Stimulated activated CD4-positive, alpha-beta T cell treated with anti-CD3 and anti-CD28 coated beads, Interleukin-15, amount 100 ng/mL, for 1 hour (primary cell): ENCODE data around the gene OGFOD3.
A peak's percentile ranks its signal among the peaks of the same experiment; 100 is the strongest.

Source experiments
- DNase-seq, 2 donors: peaks; one replicate each; pipeline ENCODE4 v3.0.0-alpha.2; 2020; ENCODE audit warnings: low read depth in 1 of 2, low spot score in 1 of 2

OGFOD3 gene

DNA sequence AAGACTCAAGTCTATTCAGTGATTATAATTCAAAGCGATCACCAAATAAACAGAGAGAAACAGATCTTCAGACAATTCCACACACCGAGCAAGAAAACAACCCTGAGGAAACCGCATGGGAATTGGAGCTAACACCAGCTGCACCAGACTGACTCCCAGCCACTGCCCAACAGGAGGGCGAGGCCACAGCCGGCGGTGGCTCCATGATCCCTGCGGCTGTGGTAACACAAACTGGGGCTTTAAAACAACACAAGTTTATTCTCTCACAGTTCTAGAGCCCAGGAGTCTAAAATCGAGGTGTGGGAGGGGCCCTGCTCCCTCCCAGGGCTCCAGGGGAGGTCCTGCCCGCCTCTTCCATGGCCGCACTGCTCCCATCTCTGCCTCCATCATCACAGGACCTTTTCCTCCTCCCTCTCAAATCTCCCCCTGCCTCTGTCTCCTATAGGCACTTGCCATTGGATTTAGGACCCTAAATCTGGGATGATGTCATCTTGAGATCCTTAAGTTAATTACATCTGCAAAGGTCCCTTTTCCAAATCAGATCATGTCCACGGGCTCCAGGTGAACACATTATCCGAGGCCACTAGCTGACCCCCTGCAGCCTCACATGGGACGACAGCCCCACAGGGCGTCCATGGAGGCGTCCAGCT lies 10.0 kb downstream of the OGFOD3 start:
- DNase-seq, result no peak

DNA sequence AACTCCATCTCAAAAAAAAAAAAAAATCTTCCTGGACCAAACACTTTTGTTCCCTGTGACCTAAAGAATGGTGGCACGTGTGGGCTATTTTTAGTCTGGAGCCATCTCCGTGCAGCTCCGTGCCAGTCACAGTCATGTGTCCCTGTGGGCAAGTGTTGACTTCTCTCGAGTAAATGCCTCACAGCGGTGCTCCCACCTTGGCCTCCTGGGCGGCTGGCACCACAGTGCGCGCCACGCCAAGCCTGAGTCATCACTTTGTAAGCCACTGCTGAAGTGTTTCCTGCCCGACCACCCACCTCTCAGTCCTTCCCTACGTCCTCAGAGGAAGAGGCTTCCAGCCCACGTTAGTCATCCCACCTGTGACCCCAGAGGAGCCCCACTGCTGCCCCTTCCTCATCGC lies 11.1 kb downstream of the OGFOD3 start:
- no peak for DNase-seq

DNA sequence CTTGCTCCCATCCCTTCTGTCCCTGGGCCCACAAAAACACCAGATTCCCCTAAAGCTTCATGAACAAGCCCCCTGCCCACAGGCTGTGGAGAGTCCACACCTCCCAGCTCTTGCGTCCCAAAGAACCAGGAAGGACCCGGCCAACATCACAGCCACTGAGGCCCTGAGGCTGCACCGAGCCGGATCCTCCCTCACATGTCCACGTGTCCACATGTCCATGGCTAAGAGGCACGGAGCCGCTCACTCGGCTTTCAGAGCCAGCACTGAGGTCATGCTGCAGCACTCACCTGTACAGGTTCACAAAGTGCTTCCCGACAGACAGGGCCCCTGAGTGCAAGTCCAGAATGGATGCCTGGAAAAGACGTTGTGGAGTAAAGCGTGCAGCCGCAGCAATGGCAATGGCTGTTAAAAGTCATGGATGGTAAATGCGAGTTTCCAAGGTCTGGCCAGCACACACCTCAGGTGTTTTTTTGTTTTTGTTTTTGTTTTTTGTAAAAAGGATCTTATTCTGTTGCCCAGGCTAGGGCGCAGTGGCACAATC lies 12.2 kb downstream of the OGFOD3 start:
- no peak for DNase-seq

DNA sequence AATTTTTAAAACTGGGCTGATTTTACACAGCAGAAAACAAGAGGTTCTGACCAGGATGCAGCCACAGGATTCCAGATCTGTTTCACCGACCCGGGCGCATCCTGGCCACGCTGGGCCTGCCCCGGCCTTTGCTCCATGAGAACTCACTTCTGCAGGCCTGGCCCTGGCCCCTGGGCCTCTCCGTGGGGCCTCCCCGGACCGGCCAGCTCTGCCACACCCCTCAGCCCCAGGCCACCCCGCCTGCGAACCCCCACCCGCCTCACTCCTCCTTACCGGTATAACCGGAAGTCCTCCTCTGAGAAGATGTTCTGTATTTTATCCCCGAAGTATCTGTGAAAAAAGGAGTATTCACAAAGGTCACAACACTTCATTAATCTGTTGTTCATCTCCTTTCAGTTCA lies 13.3 kb downstream of the OGFOD3 start:
- no peak for DNase-seq

DNA sequence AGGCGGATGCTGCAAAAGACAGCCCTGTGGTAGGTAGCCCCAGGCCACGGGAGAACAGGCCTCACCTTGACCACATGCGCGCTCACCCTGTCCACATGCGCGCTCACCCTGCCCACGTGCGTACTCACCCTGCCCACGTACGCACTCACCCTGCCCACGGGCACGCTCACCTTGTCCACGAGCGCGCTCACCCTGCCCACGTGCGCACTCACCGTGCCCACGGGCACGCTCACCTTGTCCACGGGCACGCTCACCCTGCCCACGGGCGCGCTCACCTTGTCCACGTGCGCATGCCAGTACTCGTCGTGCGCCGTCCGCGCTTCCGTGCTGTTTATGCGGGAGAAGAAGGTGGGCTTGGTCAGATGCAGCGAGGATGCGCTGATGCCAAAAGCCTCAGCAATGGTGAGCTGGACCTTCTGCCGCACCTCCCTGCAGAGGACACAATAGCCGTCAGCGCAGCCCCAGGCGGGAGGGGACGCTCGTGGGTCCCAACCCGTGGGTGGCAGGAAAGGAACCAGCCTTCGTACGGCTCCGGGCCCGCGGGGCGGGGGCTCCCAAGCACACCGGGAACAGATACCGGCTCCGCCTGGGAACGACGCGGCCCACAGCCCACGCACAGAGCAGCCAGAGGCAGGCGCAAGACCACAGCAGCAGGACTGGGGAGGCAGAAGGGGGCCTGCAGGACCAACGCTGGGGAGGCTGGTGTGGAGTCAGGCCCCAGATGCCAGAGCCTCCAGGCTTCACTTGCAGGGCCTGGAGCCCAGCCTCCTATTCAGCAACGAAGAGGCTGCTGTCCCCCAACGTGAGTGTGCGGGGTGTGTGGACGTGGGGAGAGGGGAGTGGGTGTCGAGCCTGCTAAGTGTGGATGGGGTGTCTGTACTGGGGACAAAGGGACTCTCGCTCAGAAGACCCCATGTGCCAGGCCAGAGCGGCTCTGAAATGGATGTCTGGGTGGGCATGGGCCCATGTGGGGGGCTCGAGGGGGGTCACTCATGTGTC lies 14.4 kb downstream of the OGFOD3 start:
- DNase-seq, result no peak

DNA sequence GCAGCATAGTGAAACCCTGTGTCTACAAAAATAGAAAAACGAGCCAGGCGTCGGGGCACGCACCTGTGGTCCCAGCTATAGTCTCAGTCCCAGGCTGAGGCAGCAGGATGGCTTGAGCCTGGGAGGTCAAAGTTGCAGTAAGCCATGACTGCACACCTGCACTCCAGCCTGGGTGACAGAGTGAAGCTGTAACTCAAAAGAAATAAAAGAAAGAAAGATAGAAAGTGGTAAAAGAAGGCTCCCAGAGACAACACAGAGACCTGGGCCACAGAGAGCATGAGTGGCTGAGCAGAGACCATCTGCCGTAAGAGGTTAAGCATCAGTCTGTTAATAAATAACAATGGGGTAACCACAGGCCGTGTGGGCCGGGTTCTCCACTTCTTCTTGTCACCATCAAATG lies 15.5 kb downstream of the OGFOD3 start:
- DNase-seq, result no peak

DNA sequence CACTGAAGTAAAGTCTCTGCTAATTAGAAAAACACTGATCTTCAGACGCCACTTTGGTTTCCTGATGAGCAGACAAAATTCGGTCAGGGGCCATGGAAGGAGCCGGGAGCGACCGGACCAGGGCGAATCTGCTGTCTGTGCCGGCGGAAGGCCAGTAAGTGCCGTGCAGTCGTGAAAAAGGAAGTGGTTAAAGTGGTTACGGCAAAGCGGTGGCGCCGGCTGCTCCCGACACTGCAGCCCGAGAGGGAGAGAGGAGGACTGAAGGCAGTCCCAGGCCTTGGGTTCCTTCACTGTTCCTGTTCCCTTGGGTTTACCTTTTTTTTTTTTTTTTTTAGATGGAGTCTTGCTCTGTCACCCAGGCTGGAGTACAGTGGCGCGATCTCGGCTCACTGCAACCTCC lies 17.6 kb downstream of the OGFOD3 start:
- peak; percentile 10 to 13 for DNase-seq

DNA sequence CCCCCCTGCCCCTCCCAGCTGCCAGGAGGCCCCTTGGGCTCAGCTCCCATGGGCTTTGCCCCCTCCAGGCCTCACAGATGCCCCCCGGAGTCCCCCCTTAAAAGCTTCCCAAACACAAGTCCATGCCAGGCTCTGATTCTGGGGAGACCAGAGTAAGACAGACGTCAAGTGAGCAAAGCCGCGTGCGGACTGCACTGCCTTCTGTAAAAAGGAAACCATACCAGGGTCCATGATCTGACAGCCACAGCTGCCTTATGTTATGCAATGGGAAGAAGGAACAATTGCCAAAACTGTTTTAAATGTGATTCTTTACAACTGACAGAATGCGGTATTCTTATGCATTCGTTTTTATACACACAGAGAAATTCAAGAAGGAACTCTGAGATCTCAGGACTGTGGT lies 18.2 kb downstream of the OGFOD3 start:
- DNase-seq, result no peak

DNA sequence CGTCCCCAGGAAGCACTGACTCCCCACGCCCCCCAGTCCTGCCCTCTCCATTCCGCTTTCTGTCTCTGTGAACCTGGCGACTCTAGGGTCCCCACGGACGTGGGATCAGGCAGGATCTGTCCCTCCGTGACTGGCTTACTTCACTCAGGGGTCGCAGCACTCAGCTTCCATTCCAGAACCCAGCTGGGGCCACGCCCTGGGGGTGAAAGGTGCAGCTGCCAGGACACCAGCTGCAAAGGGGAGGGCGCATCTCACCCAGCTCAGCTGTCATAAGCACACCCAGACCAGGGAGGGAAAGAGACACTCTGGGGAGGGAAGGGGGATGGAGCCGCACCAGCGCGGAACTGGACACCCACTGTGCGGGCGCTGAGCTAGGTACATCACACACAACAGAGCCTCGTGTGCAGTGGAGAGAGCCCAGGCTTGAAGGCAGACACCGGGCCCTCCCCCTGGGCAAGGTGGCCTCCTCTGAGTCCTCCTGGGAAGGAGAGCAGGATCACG lies 18.7 kb downstream of the OGFOD3 start:
- no peak for DNase-seq

DNA sequence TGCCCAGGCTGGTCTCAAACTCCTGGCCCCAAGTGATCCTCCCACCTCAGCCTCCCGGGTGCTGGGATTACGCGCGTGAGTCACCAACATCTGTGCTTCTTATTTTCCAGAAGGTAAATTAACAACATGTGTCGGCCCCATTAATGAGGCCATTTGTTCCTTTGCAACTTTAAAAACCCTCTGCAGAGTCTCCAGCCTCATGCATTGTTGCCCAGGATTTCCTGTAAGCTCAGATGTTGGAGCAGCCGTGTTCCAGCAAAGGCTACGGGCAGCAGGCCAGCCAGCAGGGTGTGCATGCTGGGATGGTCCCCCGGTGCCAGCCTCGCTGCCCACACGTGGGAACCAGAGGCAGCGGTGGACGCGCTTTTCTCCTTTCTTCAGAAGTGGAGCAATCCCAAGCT lies 19.3 kb downstream of the OGFOD3 start:
- DNase-seq, result no peak

DNA sequence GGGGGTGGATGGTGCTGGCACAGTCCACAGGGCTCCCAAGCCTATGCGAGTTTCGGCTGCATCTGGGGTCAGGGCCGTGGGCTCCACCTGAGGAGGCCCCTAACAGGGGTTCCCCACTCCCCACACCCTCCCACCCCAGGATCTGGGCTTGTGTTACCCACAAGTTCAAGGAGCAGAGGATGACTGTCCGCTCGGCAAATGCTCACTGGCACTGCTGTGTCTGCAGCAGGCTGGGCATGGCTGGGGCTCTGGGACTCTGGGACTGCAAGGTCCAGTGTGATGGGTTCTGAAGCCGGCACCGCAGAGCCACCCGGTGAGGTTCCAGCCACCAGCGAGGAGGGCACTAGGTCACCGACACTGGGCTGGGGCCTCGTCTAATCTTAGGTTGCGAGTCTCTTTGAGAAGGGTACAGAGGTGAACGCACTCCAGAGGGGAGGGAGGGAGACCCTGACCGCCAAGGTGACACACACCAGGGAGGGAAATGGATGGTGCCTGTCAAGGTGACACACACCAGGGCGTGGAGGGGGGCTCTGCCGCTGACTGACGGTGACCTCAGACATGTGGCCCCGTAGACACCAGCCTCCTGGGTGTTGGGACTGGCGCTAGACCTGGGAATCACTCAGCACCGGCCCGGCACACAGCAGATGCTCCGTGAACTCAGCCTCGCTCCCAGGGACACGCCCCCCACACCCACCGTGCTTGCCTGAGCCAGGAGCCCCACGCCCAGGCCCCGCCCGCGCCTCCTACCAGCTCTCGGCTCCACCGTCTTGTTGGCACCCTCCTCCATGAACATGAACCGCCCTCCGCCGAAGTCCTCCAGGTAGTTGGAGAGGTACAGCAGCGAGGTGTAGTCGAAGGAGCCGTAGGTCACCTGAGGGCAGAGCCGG lies 20.7 kb downstream of the OGFOD3 start:
- DNase-seq, result no peak

DNA sequence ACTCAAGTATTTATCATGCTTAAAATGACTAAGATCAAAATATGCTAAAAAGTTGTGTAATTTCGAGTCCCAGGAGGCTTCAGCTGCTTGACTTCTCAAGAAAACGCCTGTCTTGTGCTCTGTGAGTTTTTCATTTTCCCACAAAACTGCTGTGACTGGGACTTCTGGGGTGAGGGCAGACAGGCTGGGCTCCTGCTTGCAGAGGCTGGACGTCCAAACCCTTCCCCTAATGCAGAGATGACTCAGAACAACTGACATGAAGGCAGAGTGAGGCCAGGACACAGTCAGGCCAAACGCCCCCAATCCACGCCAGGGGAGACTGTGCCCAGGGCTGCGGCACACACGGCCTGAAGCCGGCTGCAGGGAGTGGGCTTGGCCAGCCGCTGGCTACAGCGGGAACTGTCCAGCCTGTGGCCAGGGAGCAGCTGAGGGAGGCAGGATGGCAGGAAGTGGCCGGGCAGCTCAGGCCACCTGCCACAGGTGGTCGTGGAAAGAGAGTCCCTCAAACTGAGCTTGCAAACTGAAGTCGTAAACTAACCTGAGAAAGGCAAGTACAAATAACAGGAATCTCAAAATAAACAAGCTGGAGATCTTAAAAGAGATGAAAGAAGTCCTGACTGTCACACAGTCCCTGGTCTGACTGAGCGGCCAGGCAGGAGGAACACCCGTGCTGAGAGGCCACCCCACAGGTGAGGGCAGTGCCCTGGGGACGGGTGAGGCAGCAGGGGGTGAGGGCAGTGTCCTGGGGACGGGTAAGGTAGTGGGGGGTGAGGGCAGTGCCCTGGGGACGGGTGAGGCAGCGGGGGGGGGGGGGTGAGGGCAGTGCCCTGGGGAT lies 21.6 kb downstream of the OGFOD3 start:
- no peak for DNase-seq

DNA sequence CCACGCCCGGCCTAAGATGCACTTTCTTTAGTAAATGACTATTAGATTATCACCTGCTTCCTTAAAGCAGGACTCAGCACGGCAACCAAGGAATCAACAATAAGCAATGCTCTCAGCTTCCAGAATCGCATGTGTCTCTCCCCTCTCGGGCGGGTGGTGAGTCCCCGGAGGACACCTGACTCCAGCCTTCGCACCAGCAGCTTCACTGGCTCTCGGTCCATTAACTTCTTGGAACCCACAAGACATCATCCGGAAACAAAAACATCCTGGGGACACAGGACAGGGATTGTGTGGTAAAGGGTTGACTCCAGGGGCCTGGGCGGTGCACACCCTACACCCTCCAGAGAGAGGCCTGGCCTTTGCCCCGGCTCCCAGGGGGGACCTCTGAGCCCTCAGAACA lies 24.1 kb downstream of the OGFOD3 start:
- no peak for DNase-seq

DNA sequence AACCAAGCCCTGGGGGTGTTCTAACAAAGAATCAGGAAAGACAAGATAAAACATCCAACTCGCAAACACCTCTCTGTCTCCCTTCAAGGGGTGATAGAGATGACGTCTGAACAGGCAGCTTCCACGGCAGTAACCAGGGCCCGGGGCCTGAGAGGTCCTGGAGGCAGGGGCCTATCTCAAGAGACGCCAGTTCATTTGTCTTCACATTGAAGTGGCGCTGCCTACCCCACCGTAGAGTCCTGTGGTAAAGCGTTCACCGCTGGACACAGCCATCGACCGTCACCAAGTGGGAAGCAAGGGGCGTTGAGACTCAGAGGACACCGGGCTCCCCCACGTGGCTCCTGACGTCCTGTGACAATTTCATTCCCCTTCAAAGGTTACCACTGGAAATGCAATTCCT lies 25.4 kb downstream of the OGFOD3 start:
- no peak for DNase-seq

DNA sequence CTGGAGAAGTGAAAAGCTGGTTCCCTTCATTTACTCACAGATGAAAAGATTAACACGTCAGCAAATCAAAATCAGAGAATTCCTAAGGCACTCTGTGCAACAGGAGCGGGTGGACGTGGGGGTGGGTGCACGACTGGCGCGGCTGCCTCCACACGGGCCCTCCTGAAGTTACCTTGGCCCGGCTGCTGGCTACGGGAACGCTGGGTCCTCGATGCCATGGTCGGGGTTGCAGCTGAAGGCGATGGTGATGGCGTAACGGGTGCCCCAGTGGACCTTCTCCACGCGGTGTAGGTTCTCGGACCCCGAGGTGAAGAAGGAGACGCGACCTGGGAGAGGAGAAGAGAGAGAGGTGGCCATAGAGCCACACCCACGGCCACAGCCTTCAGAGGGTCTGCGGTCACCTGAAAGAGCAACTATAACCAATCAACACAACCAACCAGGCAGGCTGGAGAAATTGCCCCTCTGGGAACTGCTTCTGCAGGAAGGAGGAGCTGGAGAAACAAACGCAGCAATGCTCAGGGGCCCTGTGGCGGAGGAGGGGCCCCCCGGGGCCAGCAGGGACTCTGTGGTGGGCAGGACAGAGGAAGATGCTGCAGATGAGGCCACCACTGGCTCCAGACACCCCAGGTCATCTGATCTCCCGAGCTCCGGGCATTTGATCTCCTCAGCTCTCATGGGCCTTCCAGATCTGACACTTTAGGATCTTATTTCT lies 26.0 kb downstream of the OGFOD3 start:
- no peak for DNase-seq

DNA sequence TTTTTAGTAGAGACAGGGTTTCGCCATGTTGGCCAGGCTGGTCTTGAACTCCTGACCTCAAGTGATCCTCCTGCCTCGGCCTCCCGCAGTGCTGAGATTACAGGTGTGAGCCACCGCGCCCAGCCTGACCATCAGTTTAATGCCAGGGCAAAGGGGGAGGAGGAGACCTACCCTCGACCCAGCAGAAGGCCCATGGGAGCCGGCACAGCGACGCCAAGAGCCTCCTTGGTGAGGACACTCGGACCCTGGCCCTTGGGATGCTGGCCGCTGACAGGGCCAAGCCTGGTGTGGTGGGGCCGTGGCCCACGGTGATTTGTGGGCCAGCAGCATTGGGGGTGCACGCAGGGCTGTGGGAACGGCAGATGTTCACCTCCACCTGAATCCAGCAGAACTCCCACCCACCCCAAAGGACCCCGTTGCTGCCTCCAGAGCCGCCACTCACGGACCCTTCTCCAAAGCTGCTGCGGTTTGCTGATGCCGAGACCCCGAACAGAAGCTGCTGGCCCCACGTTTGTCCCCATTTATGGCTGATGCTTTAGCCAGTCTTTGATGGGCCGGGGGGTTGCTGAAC lies 26.8 kb downstream of the OGFOD3 start:
- no peak for DNase-seq

DNA sequence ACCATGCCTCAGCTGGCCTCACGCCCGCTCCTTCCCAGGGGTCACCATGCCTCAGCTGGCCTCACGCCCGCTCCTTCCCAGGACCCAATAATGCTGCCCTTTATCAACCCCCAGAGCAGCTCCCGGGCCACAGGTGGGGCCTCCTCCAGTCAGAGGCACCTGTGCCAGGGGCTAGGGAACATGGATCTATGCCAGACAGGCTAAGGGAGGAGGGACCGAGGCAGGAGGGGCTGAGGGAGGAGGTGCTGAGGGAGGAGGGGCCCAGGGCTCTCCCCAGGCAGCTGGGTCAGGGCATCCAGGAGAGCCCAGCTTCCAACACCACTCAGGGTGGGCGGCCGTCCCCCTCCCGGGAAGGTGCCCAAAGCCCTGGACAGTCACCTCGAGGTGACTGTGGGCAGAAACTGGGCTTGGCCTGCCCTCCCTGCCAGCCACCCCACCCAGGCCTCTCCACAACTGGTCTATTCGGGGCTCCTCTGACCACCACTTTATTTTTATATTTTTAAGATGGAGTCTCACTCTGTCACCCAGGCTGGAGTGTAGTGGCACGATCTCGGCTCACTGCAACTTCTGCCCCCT lies 27.4 kb downstream of the OGFOD3 start:
- DNase-seq, result no peak

DNA sequence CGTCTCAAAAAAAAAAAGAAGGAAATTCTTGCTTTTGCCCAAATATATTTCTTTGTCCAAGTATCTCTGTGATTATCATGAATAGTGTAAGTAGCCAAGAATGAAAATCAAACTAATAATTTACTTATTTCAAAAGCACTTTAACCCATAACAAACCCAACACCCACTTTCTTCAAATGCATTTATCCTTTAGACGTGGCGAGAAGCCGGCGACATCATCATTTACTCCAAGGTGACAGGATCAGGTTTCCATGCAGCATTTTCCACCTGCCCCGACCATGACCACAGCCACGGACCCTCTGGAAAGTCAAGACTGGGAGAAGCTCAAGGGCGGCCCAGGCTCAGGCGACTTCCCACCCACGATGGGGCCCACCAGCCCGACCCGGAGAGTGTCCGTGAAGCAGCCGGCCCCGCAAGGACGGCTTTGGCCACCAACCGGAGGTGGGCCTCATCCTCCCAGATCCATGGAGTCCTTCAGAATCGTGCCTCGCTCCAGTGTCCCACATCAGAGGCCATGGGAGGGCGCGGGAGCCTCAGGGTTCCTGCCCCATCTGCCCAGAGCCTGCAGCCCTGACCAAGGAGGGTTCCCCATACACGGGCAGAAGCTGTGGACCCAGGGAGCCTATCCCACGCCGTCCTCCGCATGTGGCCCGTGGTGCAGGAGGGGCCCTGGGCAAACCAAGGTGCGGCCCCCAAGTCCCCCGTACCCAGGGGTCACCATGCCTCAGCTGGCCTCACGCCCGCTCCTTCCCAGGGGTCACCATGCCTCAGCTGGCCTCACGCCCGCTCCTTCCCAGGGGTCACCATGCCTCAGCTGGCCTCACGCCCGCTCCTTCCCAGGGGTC lies 28.1 kb downstream of the OGFOD3 start:
- no peak for DNase-seq
